CD4-positive, alpha-beta T cell treated with Interleukin-4 for 4 hours (primary cell): ENCODE data around the gene SGO1.
"Not testable (repeated sequence)": the region's sequence is repeated elsewhere in the genome, so short reads cannot be mapped to it uniquely, and the experiment has no call there.

ENCODE experiments used
- DNase-seq: peaks from one replicate; pipeline ENCODE4 v3.0.0-alpha.2; 2020

Gene SGO1

DNA sequence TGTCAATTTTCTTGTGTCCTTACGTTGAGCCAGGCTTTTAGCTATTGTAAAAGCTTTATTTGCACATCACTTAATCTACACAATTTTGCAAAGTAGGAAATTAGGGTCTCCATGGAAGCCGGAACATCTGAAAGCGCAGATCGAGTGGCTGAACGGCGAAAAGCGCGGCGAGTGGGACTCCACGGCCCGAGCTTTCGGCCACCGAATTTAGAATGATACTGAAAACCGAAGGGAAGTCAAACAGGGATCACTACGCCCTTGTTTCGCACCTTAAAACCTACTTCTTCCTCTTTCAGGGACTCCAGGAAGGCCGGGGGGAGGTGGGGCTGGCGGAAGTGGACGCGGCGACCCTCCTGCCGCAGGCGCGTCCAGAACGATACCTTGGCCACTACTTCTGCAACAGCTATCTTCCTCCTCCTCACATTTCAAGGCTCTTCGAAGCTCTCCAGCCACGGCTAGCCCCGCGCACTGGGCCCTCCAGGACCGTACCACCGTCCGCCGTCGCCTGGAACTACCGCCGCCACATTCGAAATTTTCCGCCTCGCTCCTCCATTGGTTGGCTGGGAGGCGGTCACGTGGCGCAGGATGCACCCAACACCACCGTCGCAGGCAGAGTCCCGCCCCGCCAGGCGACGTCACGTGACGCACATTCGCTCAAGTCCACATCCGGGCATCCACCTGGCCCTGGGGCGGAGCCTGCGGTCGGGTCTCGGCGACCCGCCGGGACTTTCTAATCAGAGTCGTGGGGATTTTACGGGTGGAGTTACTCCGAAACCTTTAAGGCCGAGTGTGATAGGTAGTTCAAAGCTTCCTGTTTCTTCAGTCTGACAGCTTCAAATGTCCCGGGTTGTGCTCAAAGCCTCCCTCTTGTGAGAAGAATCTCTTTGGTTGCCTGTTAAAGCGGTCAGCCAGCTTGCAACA, at the start of gene SGO1:
TSS of gene SGO1 (minus strand) at position 528 of the 921 bp plus-strand sequence. CDS start 2,179 bp downstream, outside the sequence.
- DNase-seq, result peak; percentile 99

DNA sequence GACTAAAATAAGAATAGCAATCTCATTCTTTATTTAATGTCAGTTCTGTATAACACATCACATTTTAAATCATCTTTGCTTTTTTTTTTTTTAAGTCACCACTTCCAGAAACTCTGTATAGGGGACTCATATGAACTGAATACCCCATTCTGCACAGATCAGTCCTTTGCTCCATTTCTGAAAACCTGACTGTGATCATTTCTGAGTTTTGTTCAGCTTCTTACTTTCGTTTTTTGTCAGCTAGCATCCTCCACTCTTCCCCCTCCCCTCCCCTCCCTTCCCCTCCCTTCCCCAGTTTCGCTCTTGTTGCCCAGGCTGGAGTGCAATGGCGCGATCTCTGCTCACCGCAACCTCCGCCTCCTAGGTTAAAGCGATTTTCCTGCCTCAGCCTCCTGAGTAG, 49.8 kb upstream of the SGO1 start:
- no peak for DNase-seq

DNA sequence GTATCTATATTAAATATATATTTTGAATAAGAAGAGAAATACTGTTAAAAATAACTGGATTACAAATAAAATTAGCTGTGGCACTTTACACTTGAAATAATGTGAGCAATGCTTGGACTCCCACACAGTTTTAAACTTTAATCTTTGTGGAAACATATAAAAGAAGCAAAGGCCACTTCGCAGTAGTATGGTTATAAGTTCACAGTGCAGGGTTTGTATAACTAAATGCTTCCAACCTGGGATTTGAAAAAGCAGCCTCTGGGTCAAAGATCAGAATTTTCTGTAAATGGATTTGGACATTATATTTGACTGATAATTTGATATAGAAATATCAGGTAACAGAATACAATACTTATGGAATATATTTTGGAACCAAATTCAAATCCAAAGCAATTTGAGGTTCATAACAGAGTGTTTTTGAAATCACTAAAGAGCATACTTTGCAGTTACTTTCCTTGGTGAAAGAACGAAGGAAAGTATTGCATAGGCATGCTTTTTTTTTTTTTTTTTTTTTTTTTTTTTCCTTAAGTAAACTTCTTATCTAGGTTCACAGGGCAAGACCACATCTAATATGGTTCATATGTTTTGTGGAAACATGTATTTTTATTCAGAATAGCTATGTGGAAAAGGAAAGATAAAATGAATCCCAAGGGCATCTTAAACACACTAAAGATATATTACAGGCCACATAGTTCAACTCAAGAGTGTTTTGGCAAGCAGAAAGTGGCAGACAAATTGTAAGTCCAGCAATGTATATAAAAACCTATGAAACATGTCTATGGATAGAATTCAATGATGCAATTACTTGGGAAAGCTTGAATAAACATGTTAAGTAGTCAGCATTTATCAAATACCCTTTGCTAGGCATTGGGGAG, 47.1 kb upstream of the SGO1 start:
- no peak for DNase-seq

DNA sequence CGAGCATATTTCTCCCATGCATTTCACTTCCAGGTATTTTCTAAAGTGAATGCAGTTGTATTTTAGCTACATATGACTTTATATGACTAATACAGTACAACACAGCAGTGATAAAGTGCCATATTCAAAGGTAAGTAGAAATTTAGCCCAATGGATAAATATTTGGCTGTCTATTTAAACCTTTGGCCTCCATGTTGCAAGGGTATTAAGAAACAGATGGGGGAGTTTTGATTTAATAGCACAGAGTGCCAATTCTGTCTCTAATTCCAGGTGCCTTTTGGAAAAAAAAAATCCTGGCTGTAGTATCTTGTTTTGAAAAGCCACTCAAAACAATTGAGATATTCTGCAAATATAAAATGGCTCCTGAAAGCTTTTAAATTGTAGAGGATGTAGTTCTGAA, 44.9 kb upstream of the SGO1 start:
- DNase-seq, result no peak

DNA sequence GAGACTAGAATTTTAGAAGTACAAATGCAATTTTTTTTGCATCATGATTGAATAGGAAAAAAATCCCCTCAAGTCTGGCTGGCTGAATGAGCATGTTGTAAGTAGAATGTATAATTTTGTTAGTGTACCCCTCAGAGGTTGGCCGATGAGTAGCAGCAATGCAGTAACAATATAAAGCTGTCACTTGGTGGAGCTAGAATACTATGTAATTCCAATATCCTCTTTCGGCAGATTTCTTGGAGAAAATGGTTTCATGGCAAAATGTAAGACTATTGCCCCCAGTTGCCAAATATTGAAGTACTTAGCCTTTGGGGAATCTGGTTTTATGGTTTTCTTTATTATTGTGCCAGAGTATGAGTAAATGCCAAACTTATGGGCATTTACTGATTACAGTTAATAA, 39.8 kb upstream of the SGO1 start:
- DNase-seq, result no peak

DNA sequence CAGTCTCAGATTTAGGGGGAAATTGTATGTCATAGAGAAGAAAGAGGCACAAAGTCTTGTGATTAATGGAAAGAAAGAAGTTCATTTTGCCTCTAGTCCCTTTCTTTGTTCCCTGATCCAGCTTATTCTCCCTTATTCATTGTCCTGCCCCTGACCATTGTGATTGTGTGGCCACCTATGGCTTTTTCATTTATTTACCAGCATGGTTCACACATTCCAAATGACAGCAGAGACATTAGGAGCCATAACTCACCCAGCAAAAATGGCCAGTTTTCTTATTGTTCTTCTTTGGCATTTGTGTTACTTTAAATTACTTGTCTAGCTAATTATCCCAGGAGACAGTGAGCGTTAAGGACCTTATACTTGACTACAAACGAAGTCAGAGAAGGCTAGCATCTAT, 36.3 kb upstream of the SGO1 start:
- DNase-seq, result no peak

DNA sequence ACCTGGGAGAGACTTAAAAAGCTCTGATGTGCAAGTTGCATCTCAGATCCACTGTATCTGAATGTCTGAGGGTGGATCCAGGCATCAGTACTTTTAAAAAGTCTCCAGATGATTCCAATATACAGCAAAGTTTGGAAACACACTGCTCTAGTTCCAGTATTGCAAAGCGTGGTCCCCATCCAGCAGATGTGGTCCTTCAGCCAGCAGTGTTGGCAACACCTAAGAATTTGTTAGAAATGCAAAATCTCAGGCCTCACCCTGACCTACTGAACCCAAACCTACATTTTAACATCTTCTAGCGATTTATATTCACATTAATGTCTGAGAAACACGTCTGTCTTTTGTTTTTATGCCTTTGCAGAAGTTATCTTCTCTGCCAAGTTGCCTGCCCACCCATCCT, 32.2 kb upstream of the SGO1 start:
- DNase-seq, result no peak

DNA sequence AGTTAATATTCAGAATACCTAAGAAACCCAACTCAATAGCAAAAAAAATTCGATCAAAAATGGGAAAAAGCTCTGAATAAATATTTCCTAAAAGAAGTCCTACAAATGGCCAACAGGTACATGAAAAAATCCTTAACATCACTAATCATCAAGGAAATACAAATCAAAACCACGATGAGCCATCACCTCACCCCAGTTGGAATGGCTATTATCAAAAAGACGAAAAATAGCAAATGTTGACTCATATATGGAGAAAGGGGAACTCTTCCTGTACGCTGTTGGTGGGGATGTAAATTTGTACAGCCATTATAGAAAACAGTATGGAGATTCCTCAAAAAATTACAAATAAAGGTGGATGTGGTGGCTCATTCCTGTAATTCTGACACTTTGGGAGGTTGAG, 29.6 kb upstream of the SGO1 start:
- no peak for DNase-seq

DNA sequence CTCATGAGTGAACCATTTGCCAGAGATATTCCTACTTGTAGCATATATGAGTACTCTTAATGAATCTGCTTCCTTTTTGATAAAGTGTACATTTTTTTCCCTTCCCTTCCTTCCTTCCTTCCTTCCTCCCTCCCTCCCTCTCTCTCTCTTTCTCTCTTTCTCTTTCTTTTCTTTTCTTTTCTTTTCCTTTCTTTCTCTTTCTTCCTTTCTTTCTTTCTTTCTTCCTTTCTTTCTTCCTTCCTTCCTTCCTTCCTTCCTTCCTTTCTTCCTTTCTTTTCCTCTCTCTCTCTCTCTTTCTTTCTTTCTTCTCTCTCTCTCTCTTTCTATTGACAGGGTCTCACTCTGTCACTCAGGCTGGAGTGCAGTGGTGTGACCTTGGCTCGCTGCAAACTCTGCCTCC, 27.5 kb upstream of the SGO1 start:
- not testable (repeated sequence) for DNase-seq

DNA sequence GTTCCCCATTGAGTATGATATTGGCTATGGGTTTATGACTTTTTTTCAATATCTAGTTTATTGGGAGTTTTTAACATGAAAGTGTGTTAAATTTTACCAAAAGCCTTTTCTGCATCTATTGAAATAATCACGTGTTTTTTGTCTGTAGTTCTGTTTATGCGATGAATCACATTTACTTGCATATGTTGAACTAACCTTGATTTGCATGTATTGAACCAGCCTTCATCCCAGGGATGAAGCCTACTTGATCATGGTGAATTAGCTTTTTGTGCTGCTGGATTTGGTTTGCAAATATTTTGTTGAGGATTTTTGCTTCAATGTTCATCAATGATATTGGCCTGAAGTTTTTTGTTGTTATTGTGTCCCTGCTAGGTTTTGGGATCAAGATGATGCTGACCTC, 21.9 kb upstream of the SGO1 start:
- DNase-seq, result not testable (repeated sequence)

DNA sequence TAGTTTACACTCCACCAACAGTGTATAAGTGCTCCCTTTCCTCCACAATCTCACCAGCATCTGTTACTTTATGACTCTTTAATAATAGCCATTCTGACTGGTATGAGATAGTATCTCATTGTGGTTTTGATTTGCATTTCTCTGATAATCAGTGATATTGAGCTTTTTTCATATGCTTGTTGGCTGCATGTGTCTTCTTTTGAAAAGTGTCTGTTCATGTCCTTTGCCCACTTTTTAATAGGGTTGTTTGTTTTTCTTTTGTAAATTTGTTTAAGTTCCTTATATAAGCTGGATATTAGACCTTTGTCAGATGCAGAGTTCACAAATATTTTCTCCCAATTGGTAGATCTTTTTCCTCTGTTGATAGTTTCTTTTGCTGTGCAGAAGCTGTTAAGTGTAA, 19.9 kb upstream of the SGO1 start:
- DNase-seq, result not testable (repeated sequence)

DNA sequence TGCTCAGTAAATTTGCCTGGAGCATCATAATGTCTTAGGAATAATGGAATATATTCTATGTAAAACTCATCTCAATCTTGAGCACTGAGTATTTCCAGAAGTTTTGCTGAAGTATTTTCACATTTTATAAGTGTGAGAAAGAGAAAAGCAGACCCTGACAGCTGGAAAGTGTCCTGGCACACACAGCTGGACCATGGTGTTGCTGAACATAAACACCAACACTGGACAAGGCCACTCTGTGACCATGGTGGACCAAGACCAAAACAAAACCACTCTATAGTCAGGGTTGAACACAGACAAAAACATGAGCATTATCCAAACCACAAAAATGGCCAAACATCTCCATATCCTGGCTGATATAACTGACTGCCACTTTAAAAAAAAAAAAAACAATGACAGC, 15.1 kb upstream of the SGO1 start:
- DNase-seq, result no peak

DNA sequence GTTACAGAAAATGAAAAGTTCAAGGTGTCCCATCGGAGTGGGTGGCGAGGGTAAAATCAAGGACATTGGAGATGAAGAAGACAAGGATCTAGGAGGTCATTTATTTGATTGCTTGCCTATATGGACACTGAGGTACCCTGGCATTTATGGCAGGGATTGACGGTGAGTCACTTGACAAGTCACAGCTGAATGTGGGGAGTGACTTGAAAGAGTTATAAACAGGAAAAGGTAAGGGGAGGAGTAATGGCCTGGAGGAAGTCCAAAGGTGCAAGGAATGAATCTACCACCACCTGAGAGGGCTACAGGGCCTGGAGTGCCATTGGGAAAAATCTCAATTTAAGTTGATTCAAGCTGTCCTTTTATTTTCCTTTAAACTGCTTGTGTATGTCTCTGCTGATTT, 11.8 kb upstream of the SGO1 start:
- DNase-seq, result no peak

DNA sequence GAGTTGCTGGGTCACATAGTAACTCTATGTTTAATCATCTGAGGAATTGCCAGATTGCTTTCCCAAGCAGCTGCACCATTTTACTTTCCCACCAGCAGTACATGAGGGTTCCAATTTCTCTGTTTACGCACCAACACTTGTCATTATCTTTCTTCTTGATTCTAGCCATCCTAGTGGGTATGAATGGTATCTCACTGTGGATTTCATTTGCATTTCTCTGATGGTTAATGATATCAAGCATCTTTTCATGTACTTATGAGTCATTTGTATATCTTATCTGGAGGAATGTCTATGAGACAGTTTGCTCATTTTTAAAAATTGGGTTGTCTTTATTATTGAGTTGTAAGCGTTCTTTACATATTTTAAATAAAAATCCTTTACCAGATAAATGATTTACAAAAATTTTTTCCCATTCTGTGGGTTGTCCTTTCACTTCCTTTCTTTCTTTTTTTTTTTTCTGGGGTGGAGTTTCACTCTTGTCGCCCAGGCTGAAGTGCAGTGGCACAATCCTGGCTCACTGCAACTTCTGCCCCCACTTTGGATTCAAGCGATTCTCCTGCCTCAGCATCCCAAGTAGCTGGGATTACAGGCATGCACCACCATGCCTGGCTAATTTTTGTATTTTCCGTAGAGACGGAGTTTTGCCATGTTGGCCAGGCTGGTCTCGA, 8.9 kb upstream of the SGO1 start:
- no peak for DNase-seq

DNA sequence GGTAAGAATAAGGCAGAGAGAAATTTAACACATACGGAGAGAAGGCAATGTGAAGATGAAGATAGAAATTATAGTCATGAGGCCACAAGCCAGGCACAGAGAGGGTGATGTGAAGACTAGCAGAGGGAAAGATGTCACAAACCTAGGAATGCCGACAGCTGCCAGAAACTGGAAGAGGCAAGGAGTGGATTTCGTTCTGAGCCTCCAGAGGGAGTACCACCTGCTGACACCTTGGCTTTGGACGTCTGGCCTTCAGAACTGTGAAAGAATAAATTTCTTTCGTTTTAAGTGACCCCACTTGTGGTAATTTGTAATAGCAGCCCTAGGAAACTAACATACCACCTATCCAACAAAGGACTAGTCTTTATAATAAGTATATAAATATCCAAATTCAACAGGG, 5.0 kb upstream of the SGO1 start:
- no peak for DNase-seq

DNA sequence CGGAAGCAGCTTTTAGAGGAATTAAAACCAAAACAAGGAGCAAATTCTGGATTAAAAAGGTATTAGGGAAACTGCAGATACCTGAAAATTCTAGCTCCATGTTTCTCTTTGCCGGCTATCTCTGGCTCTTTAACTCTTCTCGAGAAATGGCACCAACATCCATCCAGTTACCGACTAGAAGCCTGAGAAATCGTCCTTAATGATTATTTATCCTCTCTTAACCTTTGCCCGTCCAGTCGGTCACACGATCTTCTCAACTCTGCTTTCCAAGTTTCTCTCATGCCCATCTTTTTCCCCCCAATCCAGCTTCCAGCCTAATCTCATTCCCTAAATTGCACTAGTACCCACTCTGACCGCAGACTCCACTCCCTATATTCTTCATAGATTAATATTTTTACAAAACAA, 596 bp upstream of the SGO1 start:
- no peak for DNase-seq

DNA sequence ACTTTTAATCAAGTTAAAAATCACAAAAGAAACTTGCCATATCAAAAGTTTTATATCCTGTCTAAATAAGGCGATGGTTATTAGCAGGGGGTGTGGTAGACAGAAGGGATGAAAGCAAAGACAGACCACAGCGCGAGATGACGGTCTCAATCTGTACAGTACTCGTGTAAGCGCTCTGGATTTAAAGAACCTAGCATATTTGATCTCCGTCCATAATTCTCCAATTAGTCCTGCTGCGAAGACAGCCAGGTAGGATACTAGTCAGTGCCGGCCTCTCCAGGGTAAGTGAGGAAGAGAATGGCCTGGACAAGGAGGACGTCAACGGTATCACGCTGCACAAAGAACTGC, 701 bp downstream of the SGO1 start:
- DNase-seq, result peak; percentile 13

DNA sequence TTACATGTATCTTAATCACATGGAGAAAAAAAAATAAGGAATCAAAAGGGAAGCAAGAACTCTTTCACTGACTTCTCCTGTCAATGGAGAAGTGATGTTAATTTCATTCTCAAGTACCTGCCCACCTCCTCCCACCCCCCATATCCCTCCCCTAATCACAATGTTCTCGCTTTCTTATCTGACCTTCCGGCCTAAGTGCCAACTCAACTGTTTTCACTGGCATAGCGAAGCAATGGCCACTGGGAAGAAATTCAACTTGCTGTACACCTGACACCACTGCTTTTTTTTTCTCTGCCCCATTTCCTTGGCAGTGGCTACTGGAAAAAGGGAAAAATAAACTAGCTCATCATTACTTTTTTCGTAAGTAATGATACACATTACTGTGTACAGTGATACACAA, 3.8 kb downstream of the SGO1 start:
- no peak for DNase-seq

DNA sequence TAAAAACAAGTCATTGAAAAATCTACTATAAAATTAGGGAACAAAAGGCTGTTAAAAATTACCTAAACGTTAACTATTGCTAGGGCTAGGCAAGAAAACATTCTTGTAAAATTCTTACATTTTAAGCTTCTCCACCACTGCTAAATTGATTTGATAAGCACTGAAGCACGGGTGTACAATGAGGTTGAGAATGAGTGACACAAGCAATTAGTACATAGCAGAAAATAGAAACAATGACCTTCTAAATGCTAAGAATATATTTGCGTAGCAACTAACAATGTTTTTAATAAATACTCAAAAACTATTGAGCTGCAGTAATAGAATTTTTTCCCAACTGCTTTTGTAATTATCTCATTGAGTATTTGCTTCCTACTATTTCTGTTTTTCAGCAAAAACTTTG, 4.7 kb downstream of the SGO1 start:
- DNase-seq, result no peak

DNA sequence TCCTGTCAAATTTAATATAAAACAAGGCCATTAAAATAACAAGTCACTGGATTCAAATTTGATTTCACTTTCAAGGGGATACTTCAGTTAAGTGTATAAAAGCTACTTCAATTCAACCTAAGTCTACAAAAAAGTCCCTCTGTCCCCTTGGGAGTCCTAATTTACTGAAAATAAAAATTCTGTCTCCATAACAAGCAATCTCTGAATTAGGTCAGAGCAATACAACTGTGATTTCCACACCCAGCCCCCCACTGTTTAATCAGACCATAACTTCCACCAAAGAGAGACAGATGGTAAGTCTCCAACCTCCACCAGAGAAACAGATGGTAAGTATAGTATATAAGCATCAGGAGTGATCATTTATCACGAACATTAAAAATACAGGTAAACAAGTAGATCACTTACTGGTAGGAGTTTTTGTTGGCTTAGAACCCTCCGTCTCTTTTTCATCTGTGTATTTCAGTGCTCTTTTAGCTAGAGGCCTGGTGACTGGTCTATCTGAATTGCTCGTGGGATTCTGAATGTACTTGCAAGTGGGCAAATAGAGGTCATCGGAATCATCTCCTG, 12.1 kb downstream of the SGO1 start:
- DNase-seq, result no peak

DNA sequence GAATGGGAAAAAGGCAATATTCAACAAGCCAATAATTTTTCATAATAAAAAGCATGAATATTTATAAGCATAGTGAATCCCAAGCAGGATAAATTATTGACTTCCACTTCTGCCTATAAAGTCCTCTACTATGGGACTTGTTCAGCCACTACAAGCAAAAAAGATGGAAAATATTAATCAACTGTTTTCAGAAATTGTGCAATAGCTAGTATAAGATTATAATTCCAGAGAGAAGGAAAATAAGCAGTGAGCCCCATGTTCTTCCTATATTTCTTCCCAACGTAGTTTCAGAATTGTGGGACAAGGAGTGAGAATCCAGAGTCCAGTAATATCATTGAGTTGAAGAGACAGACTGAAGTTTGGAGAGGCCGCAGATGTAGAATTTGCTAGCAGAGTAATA, 24.3 kb downstream of the SGO1 start:
- DNase-seq, result no peak

DNA sequence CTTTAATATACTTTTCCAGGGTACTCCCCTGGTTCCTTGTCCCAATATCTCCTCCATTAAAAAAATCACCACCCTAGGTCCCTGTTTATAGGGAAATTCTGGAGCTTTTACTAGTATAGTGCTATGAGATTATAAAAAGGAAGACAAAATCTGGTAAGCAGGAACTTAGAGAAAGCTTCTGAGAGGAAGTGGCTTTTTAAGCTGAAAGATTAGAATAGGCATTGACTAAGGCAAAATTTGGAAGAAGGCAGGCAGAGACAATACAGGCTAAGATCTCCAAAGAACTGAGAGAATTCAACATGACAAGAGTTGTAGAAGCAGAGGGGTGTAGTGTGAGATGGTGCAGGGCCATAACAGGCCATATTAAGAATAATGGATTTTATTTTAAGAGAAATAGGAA, 25.8 kb downstream of the SGO1 start:
- DNase-seq, result no peak

DNA sequence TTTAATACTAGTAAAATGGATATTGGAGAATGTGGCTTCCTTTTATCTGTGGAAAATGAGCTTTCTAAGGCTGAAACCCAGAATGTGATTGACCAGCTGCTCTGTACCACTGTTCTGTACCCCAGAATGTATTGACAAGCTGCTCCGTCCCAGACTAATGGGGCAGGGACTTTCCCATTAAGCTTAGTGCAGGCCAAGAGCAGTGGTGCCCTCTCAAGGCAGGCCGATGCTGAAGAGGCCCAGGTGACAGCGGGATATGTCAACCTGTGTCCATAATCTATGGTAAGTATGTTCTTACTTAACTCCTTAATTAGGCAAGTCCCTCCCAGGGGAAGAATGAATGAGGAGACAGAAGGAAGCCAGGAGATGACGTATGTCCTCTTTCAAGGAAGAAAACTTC, 31.1 kb downstream of the SGO1 start:
- DNase-seq, result no peak
